GM23338 (cell line): ENCODE data around the gene CNOT4. TPM values are rescaled to one million over a fixed set of nuclear protein-coding genes. Genes with fewer than 3 reads are reported as not detected.
"Not testable (repeated sequence)": the region's sequence is repeated elsewhere in the genome, so short reads cannot be mapped to it uniquely, and the experiment has no call there.

Experiments
- ATAC-seq: fragments of 200-7000 bp; cut with Tn5 transposase; 3 replicates; pipeline ENCODE4 v1.9.1; 2020
- DNase-seq: peaks from one replicate; pipeline ENCODE4 v3.0.0-alpha.2; 2015; ENCODE audit warnings: low spot score
- H2AFZ ChIP-seq: fragments of 200-600 bp; sonication (generic); 2 replicates; pipeline ENCODE4 v1.8.0; 2016; ENCODE audit warnings: antibody characterized with exemption, mild to moderate bottlenecking, moderate library complexity
- H3F3A ChIP-seq: fragments of 200-600 bp; sonication (generic); replicated peaks from 2 replicates; pipeline ENCODE4 v1.8.0; 2017; ENCODE audit warnings: antibody characterized with exemption, mixed run types, low read depth
- H3K27ac ChIP-seq: fragments of 200-600 bp; sonication (generic); 2 replicates; pipeline ENCODE4 v1.6.1; 2016; ENCODE audit warnings: low read depth
- H3K27me3 ChIP-seq: fragments of 200-600 bp; sonication (generic); 2 replicates; pipeline ENCODE4 v1.8.0; 2016; ENCODE audit warnings: mild to moderate bottlenecking, mixed run types, moderate library complexity; ENCODE audit not compliant: insufficient read depth
- H3K36me3 ChIP-seq: fragments of 200-600 bp; sonication (generic); 2 replicates; pipeline ENCODE4 v1.8.0; 2016; ENCODE audit warnings: mild to moderate bottlenecking; ENCODE audit not compliant: insufficient read depth
- H3K4me1 ChIP-seq: fragments of 200-600 bp; sonication (generic); 2 replicates; pipeline ENCODE4 v1.8.0; 2016; ENCODE audit warnings: mild to moderate bottlenecking, moderate library complexity; ENCODE audit not compliant: insufficient read depth
- H3K4me2 ChIP-seq: fragments of 200-600 bp; sonication (generic); 2 replicates; pipeline ENCODE4 v1.7.1; 2017; ENCODE audit warnings: mixed run types
- H3K4me3 ChIP-seq: fragments of 200-600 bp; sonication (generic); 2 replicates; pipeline ENCODE4 v1.6.1; 2016; ENCODE audit warnings: mixed run types
- H3K79me2 ChIP-seq: fragments of 200-600 bp; sonication (generic); replicated peaks from 2 replicates; pipeline ENCODE4 v1.8.0; 2017; ENCODE audit warnings: mild to moderate bottlenecking; ENCODE audit not compliant: insufficient read depth
- H3K9me2 ChIP-seq: fragments of 200-600 bp; sonication (generic); 2 replicates; pipeline ENCODE4 v1.8.0; 2017; ENCODE audit not compliant: insufficient read depth
- H4K20me1 ChIP-seq: fragments of 200-600 bp; sonication (generic); replicated peaks from 2 replicates; pipeline ENCODE4 v1.8.0; 2017; ENCODE audit warnings: mild to moderate bottlenecking; ENCODE audit not compliant: insufficient read depth
- H3K27ac Mint-ChIP-seq: 2 replicates; pipeline ENCODE4 v1.8.0; 2020; ENCODE audit warnings: inconsistent platforms, mild to moderate bottlenecking, moderate library complexity, mixed read lengths
- H3K27me3 Mint-ChIP-seq: 3 replicates; pipeline ENCODE4 v1.8.0; 2022; ENCODE audit warnings: low read depth, mild to moderate bottlenecking, moderate library complexity, mixed read lengths, inconsistent platforms; ENCODE audit not compliant: insufficient read depth, poor library complexity
- H3K36me3 Mint-ChIP-seq: 3 replicates; pipeline ENCODE4 v1.8.0; 2021; ENCODE audit warnings: low read depth, mild to moderate bottlenecking, inconsistent platforms, moderate library complexity, mixed read lengths
- H3K4me1 Mint-ChIP-seq: 3 replicates; pipeline ENCODE4 v1.8.0; 2020; ENCODE audit warnings: mild to moderate bottlenecking, inconsistent platforms, mixed read lengths
- H3K4me3 Mint-ChIP-seq: 3 replicates; pipeline ENCODE4 v1.8.0; 2021; ENCODE audit warnings: moderate library complexity, mild to moderate bottlenecking, inconsistent platforms, mixed read lengths
- H3K9me3 Mint-ChIP-seq: 3 replicates; pipeline ENCODE4 v1.8.0; 2020; ENCODE audit warnings: moderate library complexity, mild to moderate bottlenecking, inconsistent platforms, mixed read lengths
- CREB1 ChIP-seq: fragments of 250-450 bp; sonication (Bioruptor Pico); IDR thresholded peaks from 2 replicates; pipeline ENCODE4 v1.5.0; 2020; ENCODE audit warnings: low read depth, mild to moderate bottlenecking, moderate library complexity
- EZH2 ChIP-seq: fragments of 200-600 bp; sonication (generic); IDR thresholded peaks from one replicate; pipeline ENCODE4 v1.8.0; 2017; ENCODE audit warnings: antibody characterized with exemption, mild to moderate bottlenecking, low read depth; ENCODE audit not compliant: unreplicated experiment
- EZH2phosphoT487 ChIP-seq: fragments of 200-600 bp; sonication (generic); IDR thresholded peaks from one replicate; pipeline ENCODE4 v1.8.1; 2018; ENCODE audit warnings: antibody characterized with exemption; ENCODE audit not compliant: unreplicated experiment
- JUNB ChIP-seq: IDR thresholded peaks from one replicate; pipeline ENCODE4 v1.6.1; 2016; ENCODE audit warnings: antibody characterized with exemption; ENCODE audit not compliant: unreplicated experiment
- NANOG ChIP-seq: IDR thresholded peaks from 2 replicates; pipeline ENCODE4 v1.6.1; 2016; ENCODE audit warnings: antibody characterized with exemption, borderline replicate concordance
- ZNF114 ChIP-seq: fragments of 250-450 bp; sonication (Bioruptor Pico); IDR thresholded peaks from 2 replicates; pipeline ENCODE4 v1.5.0; 2020; ENCODE audit warnings: mild to moderate bottlenecking, moderate library complexity
- ZNF331 ChIP-seq: fragments of 250-450 bp; sonication (Bioruptor Pico); IDR thresholded peaks from 2 replicates; pipeline ENCODE4 v1.5.0; 2020; ENCODE audit warnings: low read depth, mild to moderate bottlenecking, moderate library complexity
- polyA plus RNA-seq: library from polyadenylated mRNA; unstranded; fragments of >200 nt; fragmentation: Nextera tagmentation; extraction: Ambion mirVana; gene quantifications from 2 replicates; pipeline ENCODE4 v1.2.1, GENCODE V29; 2016
- total RNA-seq: library from RNA; depleted of rRNA; stranded (reverse); fragments of >200 nt; shearing (Covaris generic); gene quantifications from 2 replicates; pipeline ENCODE4 v1.2.3, GENCODE V29; 2014
- TF ChIP-seq, protein P1 (sequence below): fragments of 250-450 bp; sonication (Bioruptor Pico); IDR thresholded peaks from 2 replicates; pipeline ENCODE4 v1.5.0; 2020; ENCODE audit warnings: mild to moderate bottlenecking, moderate library complexity
- TF ChIP-seq, protein P2 (sequence below): IDR thresholded peaks from one replicate; pipeline ENCODE4 v1.6.1; 2018; ENCODE audit warnings: antibody characterized with exemption; ENCODE audit not compliant: unreplicated experiment

Gene CNOT4
- total and polyA plus RNA-seq, 2 experiments from 2014 or later = 18.9 to 26.2 TPM

DNA sequence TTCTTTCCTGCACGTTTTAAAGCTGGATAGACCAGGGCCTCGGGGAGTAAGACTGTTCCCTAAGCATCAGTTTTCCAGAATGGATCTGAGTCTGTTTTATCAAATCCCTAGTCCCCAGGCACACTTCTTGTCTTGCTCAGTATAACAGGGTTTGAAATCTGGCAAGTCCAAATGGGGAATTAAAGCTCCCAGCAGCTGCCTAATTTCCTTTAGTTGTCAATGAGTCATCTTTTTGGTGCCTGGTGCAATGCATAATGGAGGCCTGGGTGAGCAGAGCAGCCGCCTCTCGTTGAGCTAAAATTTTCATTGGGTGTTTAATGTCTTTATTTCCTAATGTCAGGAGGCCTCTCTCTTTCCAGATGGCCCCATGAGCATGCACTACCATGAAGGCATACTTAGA is 188.3 kb downstream of the CNOT4 start (continued):
- TF ChIP-seq, protein P1, sequence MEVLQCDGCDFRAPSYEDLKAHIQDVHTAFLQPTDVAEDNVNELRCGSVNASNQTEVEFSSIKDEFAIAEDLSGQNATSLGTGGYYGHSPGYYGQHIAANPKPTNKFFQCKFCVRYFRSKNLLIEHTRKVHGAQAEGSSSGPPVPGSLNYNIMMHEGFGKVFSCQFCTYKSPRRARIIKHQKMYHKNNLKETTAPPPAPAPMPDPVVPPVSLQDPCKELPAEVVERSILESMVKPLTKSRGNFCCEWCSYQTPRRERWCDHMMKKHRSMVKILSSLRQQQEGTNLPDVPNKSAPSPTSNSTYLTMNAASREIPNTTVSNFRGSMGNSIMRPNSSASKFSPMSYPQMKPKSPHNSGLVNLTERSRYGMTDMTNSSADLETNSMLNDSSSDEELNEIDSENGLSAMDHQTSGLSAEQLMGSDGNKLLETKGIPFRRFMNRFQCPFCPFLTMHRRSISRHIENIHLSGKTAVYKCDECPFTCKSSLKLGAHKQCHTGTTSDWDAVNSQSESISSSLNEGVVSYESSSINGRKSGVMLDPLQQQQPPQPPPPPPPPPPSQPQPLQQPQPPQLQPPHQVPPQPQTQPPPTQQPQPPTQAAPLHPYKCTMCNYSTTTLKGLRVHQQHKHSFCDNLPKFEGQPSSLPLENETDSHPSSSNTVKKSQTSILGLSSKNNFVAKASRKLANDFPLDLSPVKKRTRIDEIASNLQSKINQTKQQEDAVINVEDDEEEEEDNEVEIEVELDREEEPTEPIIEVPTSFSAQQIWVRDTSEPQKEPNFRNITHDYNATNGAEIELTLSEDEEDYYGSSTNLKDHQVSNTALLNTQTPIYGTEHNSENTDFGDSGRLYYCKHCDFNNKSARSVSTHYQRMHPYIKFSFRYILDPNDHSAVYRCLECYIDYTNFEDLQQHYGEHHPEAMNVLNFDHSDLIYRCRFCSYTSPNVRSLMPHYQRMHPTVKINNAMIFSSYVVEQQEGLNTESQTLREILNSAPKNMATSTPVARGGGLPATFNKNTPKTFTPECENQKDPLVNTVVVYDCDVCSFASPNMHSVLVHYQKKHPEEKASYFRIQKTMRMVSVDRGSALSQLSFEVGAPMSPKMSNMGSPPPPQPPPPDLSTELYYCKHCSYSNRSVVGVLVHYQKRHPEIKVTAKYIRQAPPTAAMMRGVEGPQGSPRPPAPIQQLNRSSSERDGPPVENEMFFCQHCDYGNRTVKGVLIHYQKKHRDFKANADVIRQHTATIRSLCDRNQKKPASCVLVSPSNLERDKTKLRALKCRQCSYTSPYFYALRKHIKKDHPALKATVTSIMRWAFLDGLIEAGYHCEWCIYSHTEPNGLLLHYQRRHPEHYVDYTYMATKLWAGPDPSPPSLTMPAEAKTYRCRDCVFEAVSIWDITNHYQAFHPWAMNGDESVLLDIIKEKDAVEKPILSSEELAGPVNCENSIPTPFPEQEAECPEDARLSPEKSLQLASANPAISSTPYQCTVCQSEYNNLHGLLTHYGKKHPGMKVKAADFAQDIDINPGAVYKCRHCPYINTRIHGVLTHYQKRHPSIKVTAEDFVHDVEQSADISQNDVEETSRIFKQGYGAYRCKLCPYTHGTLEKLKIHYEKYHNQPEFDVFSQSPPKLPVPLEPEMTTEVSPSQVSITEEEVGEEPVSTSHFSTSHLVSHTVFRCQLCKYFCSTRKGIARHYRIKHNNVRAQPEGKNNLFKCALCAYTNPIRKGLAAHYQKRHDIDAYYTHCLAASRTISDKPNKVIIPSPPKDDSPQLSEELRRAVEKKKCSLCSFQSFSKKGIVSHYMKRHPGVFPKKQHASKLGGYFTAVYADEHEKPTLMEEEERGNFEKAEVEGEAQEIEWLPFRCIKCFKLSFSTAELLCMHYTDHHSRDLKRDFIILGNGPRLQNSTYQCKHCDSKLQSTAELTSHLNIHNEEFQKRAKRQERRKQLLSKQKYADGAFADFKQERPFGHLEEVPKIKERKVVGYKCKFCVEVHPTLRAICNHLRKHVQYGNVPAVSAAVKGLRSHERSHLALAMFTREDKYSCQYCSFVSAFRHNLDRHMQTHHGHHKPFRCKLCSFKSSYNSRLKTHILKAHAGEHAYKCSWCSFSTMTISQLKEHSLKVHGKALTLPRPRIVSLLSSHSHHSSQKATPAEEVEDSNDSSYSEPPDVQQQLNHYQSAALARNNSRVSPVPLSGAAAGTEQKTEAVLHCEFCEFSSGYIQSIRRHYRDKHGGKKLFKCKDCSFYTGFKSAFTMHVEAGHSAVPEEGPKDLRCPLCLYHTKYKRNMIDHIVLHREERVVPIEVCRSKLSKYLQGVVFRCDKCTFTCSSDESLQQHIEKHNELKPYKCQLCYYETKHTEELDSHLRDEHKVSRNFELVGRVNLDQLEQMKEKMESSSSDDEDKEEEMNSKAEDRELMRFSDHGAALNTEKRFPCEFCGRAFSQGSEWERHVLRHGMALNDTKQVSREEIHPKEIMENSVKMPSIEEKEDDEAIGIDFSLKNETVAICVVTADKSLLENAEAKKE (CRISPR knock-in tag) = no peak

DNA sequence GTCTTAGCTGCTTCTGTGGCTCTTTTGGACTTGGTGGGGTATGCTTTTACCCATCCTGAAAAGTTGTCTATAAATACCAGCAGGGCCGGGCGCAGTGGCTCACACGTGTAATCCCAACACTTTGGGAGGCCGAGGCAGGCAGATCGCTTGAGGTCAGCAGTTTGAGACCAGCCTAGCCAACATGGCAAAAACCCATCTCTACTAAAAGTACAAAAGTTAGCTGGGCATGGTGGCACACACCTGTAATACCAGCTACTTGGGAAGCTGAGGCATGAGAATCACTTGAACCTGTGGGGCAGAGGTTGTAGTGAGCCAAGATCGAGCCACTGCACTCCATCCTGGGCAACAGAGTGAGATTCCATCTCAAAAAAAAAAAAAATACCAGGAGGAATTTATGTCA is 188.9 kb downstream of the CNOT4 start:
- not testable (repeated sequence) for H3K4me1 ChIP-seq, H2AFZ ChIP-seq, H4K20me1 ChIP-seq, DNase-seq, H3K27me3 Mint-ChIP-seq, H3K27me3 ChIP-seq, H3K9me2 ChIP-seq, H3K4me1 Mint-ChIP-seq, H3K27ac Mint-ChIP-seq, H3F3A ChIP-seq, H3K4me3 Mint-ChIP-seq, H3K36me3 ChIP-seq, H3K27ac ChIP-seq, ATAC-seq, H3K79me2 ChIP-seq, H3K4me3 ChIP-seq, H3K36me3 Mint-ChIP-seq, H3K4me2 ChIP-seq
- H3K9me3 Mint-ChIP-seq = peaks cover 17% of the 10 kb centered on the region

DNA sequence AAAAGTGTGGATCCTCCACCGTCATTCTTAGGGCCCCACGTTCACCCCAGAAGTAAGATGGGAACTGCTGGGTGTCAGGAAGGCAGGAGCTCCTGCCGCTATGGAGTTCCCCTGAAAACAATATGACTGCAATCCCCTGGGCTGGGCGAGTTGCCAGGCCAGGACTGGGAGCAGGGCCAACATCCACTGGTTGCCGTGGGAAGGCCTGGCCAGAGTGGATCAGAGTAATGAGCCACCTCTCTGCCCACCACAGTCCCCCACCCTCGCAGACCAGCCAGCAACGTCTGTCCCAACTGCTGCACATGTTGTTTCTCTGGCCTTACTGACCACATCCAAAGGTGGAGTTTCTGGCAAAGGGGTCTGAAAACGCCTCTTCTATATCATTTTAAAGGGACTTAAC is 189.6 kb downstream of the CNOT4 start:
- H3K4me1 ChIP-seq = no peaks in the 10 kb centered on the region
- peaks cover 5% of the 10 kb centered on the region for H3K27me3 Mint-ChIP-seq
- H3K27me3 ChIP-seq = no peaks in the 10 kb centered on the region
- no peak overlapping the region for H2AFZ ChIP-seq
- ATAC-seq = no peak
- H3K4me1 Mint-ChIP-seq = no peaks in the 10 kb centered on the region
- no peak overlapping the region for H3K4me3 ChIP-seq
- no peaks in the 10 kb centered on the region for H3F3A ChIP-seq
- peaks cover 6% of the 10 kb centered on the region; the same call in 1 of the 3 replicates for H3K36me3 Mint-ChIP-seq
- H3K79me2 ChIP-seq = no peaks in the 10 kb centered on the region
- no peak overlapping the region for H3K27ac Mint-ChIP-seq
- peaks cover 10% of the 10 kb centered on the region for H3K9me3 Mint-ChIP-seq
- no peaks in the 10 kb centered on the region for H4K20me1 ChIP-seq
- DNase-seq = no peak
- H3K27ac ChIP-seq = no peak overlapping the region
- no peaks in the 10 kb centered on the region; the same call in 1 of the 2 replicates for H3K9me2 ChIP-seq
- H3K4me3 Mint-ChIP-seq = no peak overlapping the region
- TF ChIP-seq EZH2phosphoT487 (no peak), CREB1 (CRISPR knock-in tag) (no peak), ZNF114 (no peak), NANOG (no peak), EZH2 (no peak), ZNF331 (CRISPR knock-in tag) (no peak), JUNB (no peak)
- TF ChIP-seq, protein P2, sequence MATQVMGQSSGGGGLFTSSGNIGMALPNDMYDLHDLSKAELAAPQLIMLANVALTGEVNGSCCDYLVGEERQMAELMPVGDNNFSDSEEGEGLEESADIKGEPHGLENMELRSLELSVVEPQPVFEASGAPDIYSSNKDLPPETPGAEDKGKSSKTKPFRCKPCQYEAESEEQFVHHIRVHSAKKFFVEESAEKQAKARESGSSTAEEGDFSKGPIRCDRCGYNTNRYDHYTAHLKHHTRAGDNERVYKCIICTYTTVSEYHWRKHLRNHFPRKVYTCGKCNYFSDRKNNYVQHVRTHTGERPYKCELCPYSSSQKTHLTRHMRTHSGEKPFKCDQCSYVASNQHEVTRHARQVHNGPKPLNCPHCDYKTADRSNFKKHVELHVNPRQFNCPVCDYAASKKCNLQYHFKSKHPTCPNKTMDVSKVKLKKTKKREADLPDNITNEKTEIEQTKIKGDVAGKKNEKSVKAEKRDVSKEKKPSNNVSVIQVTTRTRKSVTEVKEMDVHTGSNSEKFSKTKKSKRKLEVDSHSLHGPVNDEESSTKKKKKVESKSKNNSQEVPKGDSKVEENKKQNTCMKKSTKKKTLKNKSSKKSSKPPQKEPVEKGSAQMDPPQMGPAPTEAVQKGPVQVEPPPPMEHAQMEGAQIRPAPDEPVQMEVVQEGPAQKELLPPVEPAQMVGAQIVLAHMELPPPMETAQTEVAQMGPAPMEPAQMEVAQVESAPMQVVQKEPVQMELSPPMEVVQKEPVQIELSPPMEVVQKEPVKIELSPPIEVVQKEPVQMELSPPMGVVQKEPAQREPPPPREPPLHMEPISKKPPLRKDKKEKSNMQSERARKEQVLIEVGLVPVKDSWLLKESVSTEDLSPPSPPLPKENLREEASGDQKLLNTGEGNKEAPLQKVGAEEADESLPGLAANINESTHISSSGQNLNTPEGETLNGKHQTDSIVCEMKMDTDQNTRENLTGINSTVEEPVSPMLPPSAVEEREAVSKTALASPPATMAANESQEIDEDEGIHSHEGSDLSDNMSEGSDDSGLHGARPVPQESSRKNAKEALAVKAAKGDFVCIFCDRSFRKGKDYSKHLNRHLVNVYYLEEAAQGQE = no peak
- H3K4me2 ChIP-seq = no peak overlapping the region
- H3K36me3 ChIP-seq = no peaks in the 10 kb centered on the region
